Mammary epithelial cell (primary cell): ENCODE data around the gene JMJD8.

Experiments used
- CTCF ChIP-seq, 2 donors: IDR thresholded peaks in 1 of 2; conservative IDR thresholded peaks in 1 of 2; 2 replicates each; pipeline ENCODE4 v1.5.1; 2011 to 2012; ENCODE audit warnings: inconsistent platforms in 2 of 2, low read length in 2 of 2, mild to moderate bottlenecking in 2 of 2, control low read depth in 1 of 2, low read depth in 1 of 2; ENCODE audit not compliant: insufficient read depth in 1 of 2; ENCODE audit errors: extremely low read depth in 1 of 2
- EZH2 ChIP-seq: IDR thresholded peaks from 2 replicates; pipeline ENCODE4 v1.6.1; 2012; ENCODE audit warnings: low read length, inconsistent platforms, borderline replicate concordance

- TF ChIP-seq CTCF (conservative IDR thresholded peaks at IDR 0.05 in 1 of 2, IDR thresholded peaks at IDR 0.05 in 1 of 2; ENCODE audit: extremely low read depth in 1 of 2, insufficient read depth in 1 of 2, low read depth in 1 of 2, low read length in 2 of 2) (no peak), EZH2 (no peak)
Measured at GRCh38 chr16:638836-639235, 45.3 kb downstream of the JMJD8 start.
